HepG2 (cell line): ENCODE measurements around the gene YTHDF1. TPM values are rescaled to one million over a fixed set of nuclear protein-coding genes. Genes with fewer than 3 reads are reported as not detected.

Experiments
- BRCA1 ChIP-seq: sonication (generic); formaldehyde crosslinking; IDR thresholded peaks from 2 replicates; pipeline ENCODE4 v1.4.0; 2020; ENCODE audit warnings: missing genetic modification reagents
- FOSL2 ChIP-seq: sonication (generic); formaldehyde crosslinking; IDR thresholded peaks from 2 replicates; pipeline ENCODE4 v1.4.0; 2020; ENCODE audit warnings: missing genetic modification reagents
- HOXA3 ChIP-seq: sonication (generic); formaldehyde crosslinking; IDR thresholded peaks from 2 replicates; pipeline ENCODE4 v1.5.0; 2020; ENCODE audit warnings: missing genetic modification reagents
- KDM5A ChIP-seq: fragments of 200-600 bp; sonication (generic); IDR thresholded peaks from 2 replicates; pipeline ENCODE4 v1.7.0; 2018; ENCODE audit warnings: antibody characterized with exemption, mild to moderate bottlenecking, low read length, borderline replicate concordance
- PCBP2 ChIP-seq: fragments of 200-400 bp; formaldehyde crosslinking; optimal IDR thresholded peaks from 2 replicates; pipeline ENCODE3; 2018; ENCODE audit warnings: low read length, low read depth; ENCODE audit not compliant: poor library complexity, severe bottlenecking
- RAD21 ChIP-seq: fragments of 450-650 bp; formaldehyde crosslinking; IDR thresholded peaks from 2 replicates; pipeline ENCODE4 v1.5.0; 2020; ENCODE audit warnings: mild to moderate bottlenecking
- SETDB1 ChIP-seq: sonication (generic); formaldehyde crosslinking; IDR thresholded peaks from 2 replicates; pipeline ENCODE4 v1.5.1; 2020; ENCODE audit warnings: missing genetic modification reagents, mild to moderate bottlenecking, borderline replicate concordance
- ZNF264 ChIP-seq: sonication (generic); formaldehyde crosslinking; IDR thresholded peaks from 2 replicates; pipeline ENCODE4 v1.4.0; 2020; ENCODE audit warnings: missing genetic modification reagents
- ZNF350 ChIP-seq: sonication (generic); formaldehyde crosslinking; IDR thresholded peaks from 2 replicates; pipeline ENCODE4 v1.4.0; 2020; ENCODE audit warnings: mild to moderate bottlenecking, low read depth, missing genetic modification reagents, borderline replicate concordance
- ZNF567 ChIP-seq: sonication (generic); formaldehyde crosslinking; IDR thresholded peaks from 2 replicates; pipeline ENCODE4 v1.8.1; 2023; ENCODE audit warnings: mild to moderate bottlenecking, missing genetic modification reagents, borderline replicate concordance
- ZNF598 ChIP-seq: sonication (generic); formaldehyde crosslinking; IDR thresholded peaks from 2 replicates; pipeline ENCODE4 v1.5.1; 2020; ENCODE audit warnings: mild to moderate bottlenecking, missing genetic modification reagents, borderline replicate concordance
- ZNF773 ChIP-seq: sonication (generic); formaldehyde crosslinking; IDR thresholded peaks from 2 replicates; pipeline ENCODE4 v1.4.0; 2020; ENCODE audit warnings: missing genetic modification reagents, borderline replicate concordance
- polyA plus RNA-seq, 8 experiments: library from polyadenylated mRNA; depleted of rRNA in 3 of 8; stranded (reverse) in 7 of 8; unstranded in 1 of 8; fragments of >200 nt; fragmentation: Illumina TruSeq in 4 of 8; extraction: Trizol in 4 of 8; gene quantifications; 2 replicates each; pipeline versions ENCODE4 v1.2.1 to v1.2.3, GENCODE V29; 2011 to 2016; ENCODE audit warnings: low read depth in 4 of 8, missing spikeins in 1 of 8, mixed read lengths in 1 of 8; ENCODE audit not compliant: insufficient read depth in 1 of 8
- total RNA-seq, 5 experiments: library from RNA; depleted of rRNA; stranded (reverse); fragments of >200 nt; fragmentation: Illumina TruSeq; extraction: Trizol; gene quantifications; 2 replicates each; pipeline ENCODE4 v1.2.3, GENCODE V29; 2016; ENCODE audit warnings: low read depth in 1 of 5
- TF ChIP-seq, protein P1 (sequence below): sonication (generic); formaldehyde crosslinking; IDR thresholded peaks from 2 replicates; pipeline ENCODE4 v1.8.1; 2022; ENCODE audit warnings: low read depth, mild to moderate bottlenecking, missing genetic modification reagents
- TF ChIP-seq, protein P2 (sequence below): sonication (generic); formaldehyde crosslinking; IDR thresholded peaks from 2 replicates; pipeline ENCODE4 v1.5.0; 2020; ENCODE audit warnings: missing genetic modification reagents, mild to moderate bottlenecking, borderline replicate concordance
- TF ChIP-seq, protein P3 (sequence below): sonication (generic); formaldehyde crosslinking; IDR thresholded peaks from 2 replicates; pipeline ENCODE4 v1.5.0; 2020; ENCODE audit warnings: mild to moderate bottlenecking, missing genetic modification reagents
- TF ChIP-seq, protein P4 (sequence below): sonication (generic); formaldehyde crosslinking; IDR thresholded peaks from 2 replicates; pipeline ENCODE4 v1.8.0; 2022; ENCODE audit warnings: mild to moderate bottlenecking, missing genetic modification reagents
- TF ChIP-seq, protein P5 (sequence below): sonication (generic); formaldehyde crosslinking; IDR thresholded peaks from 2 replicates; pipeline ENCODE4 v1.5.1; 2020; ENCODE audit warnings: missing genetic modification reagents, mild to moderate bottlenecking, borderline replicate concordance

YTHDF1 gene
- total and polyA plus RNA-seq, 2 of the 13 experiments (the other 11 are each of a cell fraction or from before 2014, with no cell fraction given) = 34.5 to 37.7 TPM

DNA sequence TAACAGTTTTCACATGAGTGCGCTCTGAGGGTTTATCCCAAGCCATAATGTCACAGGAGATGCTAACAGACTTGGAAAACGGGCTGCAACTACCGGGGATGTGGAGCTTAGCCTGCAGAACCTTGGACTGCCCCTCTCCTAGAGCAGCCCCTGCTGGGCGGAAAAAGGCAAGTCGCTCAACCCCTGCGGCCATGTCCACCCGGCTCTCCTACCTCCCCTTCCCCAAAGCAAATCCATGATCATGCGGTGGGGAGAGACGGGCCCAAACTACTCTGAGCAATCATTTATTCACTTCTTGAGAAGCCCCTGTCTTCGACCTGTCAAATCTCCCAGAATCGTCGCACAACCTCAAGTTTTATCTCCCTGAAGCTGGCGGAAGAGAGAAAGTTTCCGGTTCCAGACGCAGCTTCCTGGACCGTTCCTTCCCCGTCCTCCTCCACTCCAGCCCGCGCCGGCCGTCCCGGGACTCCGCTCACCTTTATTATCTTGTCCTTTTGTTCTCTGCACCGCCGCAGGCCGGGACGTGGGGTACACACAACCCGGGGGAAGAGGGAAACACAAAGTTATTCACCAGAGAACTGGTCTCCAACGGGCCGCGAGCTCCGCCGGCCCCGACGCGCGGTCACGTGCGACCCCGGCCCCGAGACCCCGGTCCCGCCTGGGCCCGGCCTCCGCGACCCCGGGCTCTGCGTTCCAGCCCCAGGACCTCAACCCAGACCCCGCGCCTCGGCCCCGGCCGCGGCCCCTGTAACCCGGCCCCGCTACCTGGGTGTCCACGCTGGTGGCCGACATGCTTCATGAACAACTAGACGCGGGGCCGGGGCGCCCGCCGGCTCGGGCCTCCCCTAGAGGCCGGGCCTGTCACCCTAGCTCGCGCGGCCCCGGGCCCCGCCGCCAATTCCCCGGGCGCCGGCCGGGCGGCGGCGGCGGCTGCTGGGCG, 560 bp downstream of the YTHDF1 start (continued):
- TF ChIP-seq, protein P1, sequence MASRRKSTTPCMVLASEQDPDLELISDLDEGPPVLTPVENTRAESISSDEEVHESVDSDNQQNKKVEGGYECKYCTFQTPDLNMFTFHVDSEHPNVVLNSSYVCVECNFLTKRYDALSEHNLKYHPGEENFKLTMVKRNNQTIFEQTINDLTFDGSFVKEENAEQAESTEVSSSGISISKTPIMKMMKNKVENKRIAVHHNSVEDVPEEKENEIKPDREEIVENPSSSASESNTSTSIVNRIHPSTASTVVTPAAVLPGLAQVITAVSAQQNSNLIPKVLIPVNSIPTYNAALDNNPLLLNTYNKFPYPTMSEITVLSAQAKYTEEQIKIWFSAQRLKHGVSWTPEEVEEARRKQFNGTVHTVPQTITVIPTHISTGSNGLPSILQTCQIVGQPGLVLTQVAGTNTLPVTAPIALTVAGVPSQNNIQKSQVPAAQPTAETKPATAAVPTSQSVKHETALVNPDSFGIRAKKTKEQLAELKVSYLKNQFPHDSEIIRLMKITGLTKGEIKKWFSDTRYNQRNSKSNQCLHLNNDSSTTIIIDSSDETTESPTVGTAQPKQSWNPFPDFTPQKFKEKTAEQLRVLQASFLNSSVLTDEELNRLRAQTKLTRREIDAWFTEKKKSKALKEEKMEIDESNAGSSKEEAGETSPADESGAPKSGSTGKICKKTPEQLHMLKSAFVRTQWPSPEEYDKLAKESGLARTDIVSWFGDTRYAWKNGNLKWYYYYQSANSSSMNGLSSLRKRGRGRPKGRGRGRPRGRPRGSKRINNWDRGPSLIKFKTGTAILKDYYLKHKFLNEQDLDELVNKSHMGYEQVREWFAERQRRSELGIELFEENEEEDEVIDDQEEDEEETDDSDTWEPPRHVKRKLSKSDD (CRISPR knock-in tag) = 0 out of 2 replicates have a peak, but pooled peaks have one; percentile 36
- 0 out of 2 replicates have a peak, but pooled peaks have one; percentile 19 for TF ChIP-seq ZNF598 (CRISPR knock-in tag)
- TF ChIP-seq KDM5A = peak; percentile 46; the same call in 1 of the 2 replicates
- 0 out of 2 replicates have a peak, but pooled peaks have one; percentile 62 for TF ChIP-seq ZNF567 (CRISPR knock-in tag)
- peak; percentile 69; the same call in 1 of the 2 replicates for TF ChIP-seq ZNF773 (CRISPR knock-in tag)
- peak; percentile 64; the same call in 1 of the 2 replicates for TF ChIP-seq ZNF350 (CRISPR knock-in tag)
- peak; percentile 12 for TF ChIP-seq PCBP2
- TF ChIP-seq, protein P2, sequence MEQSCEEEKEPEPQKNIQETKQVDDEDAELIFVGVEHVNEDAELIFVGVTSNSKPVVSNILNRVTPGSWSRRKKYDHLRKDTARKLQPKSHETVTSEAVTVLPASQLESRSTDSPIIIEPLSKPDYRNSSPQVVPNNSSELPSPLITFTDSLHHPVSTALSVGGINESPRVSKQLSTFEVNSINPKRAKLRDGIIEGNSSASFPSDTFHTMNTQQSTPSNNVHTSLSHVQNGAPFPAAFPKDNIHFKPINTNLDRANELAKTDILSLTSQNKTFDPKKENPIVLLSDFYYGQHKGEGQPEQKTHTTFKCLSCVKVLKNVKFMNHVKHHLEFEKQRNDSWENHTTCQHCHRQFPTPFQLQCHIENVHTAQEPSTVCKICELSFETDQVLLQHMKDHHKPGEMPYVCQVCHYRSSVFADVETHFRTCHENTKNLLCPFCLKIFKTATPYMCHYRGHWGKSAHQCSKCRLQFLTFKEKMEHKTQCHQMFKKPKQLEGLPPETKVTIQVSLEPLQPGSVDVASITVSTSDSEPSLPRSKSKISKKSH (CRISPR knock-in tag) = peak; percentile 80; the same call in 1 of the 2 replicates
- TF ChIP-seq RAD21 (CRISPR knock-in tag) = peak; percentile 69
- no peak for TF ChIP-seq FOSL2
- no peak for TF ChIP-seq SETDB1 (CRISPR knock-in tag)
- 0 out of 2 replicates have a peak, but pooled peaks have one; percentile 39 for TF ChIP-seq ZNF264
- peak; percentile 64 for TF ChIP-seq HOXA3 (CRISPR knock-in tag)
- TF ChIP-seq, protein P3, sequence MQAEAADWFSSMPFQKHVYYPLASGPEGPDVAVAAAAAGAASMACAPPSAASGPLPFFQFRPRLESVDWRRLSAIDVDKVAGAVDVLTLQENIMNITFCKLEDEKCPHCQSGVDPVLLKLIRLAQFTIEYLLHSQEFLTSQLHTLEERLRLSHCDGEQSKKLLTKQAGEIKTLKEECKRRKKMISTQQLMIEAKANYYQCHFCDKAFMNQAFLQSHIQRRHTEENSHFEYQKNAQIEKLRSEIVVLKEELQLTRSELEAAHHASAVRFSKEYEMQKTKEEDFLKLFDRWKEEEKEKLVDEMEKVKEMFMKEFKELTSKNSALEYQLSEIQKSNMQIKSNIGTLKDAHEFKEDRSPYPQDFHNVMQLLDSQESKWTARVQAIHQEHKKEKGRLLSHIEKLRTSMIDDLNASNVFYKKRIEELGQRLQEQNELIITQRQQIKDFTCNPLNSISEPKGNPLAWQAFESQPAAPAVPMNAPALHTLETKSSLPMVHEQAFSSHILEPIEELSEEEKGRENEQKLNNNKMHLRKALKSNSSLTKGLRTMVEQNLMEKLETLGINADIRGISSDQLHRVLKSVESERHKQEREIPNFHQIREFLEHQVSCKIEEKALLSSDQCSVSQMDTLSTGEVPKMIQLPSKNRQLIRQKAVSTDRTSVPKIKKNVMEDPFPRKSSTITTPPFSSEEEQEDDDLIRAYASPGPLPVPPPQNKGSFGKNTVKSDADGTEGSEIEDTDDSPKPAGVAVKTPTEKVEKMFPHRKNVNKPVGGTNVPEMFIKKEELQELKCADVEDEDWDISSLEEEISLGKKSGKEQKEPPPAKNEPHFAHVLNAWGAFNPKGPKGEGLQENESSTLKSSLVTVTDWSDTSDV (CRISPR knock-in tag) = 0 out of 2 replicates have a peak, but pooled peaks have one; percentile 20
- TF ChIP-seq, protein P4, sequence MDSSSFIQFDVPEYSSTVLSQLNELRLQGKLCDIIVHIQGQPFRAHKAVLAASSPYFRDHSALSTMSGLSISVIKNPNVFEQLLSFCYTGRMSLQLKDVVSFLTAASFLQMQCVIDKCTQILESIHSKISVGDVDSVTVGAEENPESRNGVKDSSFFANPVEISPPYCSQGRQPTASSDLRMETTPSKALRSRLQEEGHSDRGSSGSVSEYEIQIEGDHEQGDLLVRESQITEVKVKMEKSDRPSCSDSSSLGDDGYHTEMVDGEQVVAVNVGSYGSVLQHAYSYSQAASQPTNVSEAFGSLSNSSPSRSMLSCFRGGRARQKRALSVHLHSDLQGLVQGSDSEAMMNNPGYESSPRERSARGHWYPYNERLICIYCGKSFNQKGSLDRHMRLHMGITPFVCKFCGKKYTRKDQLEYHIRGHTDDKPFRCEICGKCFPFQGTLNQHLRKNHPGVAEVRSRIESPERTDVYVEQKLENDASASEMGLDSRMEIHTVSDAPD (CRISPR knock-in tag) = 0 out of 2 replicates have a peak, but pooled peaks have one; percentile 24
- TF ChIP-seq BRCA1 (CRISPR knock-in tag) = peak; percentile 51; the same call in 1 of the 2 replicates
- TF ChIP-seq, protein P5, sequence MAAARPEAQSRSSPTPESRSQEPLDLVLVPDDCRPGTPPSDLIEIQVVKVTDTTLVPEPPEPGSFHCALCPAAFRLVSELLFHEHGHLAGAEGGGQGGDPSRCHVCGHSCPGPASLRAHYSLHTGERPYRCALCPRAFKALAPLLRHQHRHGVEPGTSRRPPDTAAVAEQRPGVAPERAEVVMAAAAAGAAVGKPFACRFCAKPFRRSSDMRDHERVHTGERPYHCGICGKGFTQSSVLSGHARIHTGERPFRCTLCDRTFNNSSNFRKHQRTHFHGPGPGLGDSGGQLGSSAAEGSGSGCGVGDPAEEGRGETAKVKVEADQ (CRISPR knock-in tag) = no peak
